Fibroblast of skin of left biceps (primary cell): ENCODE data around the gene PDE4A.
"Not testable (repeated sequence)": the region's sequence is repeated elsewhere in the genome, so short reads cannot be mapped to it uniquely, and the experiment has no call there.

Experiments
- DNase-seq, 2 experiments: peaks; one replicate each; pipeline ENCODE4 v3.0.0-alpha.2; 2013; ENCODE audit warnings: low read depth in 2 of 2

PDE4A gene

DNA sequence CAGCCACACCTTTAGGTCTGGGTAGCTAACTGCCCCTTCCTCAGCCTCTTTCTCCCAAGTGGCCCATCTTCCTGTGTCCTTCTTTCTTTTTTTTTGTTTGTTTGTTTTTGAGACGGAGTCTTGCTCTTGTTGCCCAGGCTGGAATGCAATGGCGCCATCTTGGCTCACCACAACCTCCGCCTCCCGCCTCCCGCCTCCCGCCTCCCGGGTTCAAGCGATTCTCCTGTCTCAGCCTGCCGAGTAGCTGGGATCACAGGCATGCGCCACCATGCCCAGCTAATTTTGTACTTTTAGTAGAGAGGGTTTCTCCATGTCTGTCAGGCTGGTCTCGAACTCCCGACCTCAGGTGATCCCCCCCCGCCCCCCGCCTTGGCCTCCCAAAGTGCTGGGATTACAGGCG lies 41.7 kb downstream of the PDE4A start:
- not testable (repeated sequence) for DNase-seq

DNA sequence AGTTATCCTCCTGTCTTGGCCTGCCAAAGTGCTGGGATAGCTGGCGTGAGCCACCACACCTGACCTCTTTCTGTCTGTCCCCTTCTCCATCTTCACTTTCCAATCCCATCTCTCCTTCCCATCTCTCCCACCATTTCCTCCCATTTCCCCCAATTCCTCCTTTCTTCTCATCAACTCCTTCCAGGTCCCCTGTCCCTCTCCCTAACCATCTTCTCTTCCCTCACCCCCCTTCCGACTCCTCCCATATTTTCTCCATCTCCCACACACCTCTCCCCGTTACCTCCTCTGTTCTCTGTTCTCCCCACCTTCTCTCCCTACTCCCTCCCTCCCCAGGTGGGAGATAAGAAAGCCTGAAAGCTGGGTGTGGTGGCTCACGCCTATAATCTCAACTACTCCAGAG lies 42.2 kb downstream of the PDE4A start:
- DNase-seq = no peak

DNA sequence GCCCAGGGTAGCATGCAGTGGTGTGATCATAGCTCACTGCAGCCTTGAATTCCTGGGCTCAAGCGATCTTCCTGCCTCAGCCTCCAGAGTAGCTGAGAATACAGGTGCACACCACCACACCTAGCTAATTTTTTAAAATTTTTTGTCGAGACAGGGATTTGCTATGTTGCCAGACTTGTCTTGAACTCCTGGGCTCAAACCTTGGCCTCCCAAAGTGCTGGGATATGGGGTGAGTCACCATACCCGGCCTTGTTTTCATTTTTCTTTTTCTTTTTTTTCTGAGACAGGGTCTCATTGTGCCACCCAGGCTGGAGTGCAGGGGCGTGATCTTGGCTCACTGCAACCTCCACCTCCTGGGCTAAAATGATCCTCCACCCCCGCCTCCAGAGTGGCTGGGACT lies 44.1 kb downstream of the PDE4A start:
- DNase-seq = no peak

DNA sequence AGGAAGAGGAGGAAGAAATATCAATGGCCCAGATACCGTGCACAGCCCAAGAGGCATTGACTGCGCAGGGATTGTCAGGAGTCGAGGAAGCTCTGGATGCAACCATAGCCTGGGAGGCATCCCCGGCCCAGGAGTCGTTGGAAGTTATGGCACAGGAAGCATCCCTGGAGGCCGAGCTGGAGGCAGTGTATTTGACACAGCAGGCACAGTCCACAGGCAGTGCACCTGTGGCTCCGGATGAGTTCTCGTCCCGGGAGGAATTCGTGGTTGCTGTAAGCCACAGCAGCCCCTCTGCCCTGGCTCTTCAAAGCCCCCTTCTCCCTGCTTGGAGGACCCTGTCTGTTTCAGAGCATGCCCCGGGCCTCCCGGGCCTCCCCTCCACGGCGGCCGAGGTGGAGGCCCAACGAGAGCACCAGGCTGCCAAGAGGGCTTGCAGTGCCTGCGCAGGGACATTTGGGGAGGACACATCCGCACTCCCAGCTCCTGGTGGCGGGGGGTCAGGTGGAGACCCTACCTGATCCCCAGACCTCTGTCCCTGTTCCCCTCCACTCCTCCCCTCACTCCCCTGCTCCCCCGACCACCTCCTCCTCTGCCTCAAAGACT lies 46.9 kb downstream of the PDE4A start:
- no peak for DNase-seq

DNA sequence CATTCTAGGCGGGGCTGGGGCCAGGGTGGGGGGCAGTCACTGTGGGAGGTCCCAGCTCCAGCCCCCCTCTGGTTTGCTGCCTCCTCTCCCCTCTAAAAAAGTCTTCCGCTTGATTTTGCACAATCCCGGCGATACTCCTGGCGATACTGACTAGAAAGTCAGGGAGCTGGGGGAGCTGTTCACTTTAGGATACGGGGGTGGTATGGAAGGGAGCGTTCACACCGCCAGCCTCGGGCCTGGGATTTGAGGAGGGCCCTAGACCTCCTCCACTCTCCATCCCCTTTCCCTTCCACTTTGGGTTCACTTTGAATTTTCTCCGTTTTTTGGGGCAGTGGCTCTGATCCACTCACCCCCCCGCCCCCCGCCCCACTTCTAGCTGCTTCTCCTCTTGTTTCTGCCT lies 47.8 kb downstream of the PDE4A start:
- DNase-seq = no peak

DNA sequence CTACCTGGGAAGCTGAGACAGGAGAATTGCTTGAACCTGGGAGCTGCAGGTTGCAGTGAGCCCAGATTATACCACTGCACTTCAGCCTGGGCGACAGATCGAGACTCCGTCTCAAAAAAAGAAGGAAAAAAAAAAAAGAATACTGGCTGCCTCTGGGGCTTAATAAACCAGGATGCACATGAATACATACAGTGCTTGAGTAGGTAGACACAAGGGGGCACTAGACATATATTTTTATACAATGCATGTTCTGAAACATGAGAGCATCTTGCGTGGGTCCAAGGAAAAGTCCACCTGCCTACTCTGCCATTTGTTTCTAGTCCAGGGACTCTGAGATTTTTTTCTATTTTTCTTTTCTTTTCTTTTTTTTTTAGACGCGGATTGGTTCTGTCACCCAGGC lies 51.6 kb downstream of the PDE4A start:
- no peak for DNase-seq

DNA sequence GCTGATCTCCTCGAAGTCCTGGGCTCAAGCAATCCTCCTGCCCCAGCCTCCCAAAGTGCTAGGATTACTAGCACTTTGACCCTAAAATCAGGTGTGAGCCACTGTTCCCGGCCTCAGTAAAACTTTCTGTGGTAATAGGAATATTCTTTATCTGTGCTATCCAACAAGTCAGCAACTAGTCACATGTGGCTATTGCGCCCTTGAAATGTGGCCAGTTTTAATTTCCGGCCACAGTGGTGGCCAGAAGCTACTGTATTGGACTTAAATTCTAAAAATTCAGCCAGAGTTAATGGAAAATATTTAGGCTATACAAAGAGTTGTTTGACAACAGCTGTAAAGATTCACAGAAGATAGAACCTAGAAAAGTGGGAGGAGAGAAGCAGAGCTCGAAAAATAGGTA lies 52.9 kb downstream of the PDE4A start:
- DNase-seq = no peak

DNA sequence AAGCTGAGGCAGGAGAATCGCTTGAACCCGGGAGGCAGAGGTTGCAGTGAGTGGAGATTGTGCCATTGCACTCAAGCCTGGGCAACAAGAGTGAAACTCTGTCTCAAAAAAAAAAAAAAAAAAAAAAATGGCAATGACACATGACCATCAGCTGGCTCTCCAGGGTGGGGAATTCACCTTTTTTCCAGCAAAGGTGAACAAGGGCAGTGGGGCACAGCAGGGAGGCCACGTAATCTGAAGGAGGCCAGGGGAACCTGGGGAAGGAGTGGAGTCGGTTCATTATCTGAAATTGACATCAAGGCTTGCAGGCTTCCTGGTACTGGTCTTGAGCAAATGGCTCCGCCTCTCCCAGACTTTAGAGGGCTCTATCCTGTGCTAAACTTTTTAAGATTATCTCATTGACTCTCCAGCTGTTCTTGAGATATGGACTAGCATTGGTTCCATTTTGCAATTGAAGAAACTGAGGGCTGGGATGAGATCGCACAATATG lies 54.7 kb downstream of the PDE4A start:
- DNase-seq = no peak

DNA sequence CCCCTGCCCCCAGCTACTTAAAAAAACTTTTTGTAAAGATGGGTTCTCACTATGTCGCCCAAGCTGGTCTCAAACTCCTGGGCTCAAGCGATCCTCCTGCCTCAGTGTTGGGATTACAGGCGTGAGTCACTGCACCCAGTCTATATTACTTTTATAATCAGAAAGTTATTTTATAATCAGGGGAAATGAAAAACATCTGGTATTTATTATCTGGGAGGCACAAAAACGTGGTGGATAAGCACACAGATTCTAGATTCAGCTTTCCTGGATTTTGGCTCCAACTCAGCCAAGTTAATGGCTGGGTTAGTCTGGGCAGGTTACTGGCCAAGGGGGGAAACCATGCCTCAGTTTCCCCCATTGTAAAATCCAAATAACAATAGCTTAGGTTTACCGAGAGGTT lies 58.1 kb downstream of the PDE4A start:
- no peak for DNase-seq

DNA sequence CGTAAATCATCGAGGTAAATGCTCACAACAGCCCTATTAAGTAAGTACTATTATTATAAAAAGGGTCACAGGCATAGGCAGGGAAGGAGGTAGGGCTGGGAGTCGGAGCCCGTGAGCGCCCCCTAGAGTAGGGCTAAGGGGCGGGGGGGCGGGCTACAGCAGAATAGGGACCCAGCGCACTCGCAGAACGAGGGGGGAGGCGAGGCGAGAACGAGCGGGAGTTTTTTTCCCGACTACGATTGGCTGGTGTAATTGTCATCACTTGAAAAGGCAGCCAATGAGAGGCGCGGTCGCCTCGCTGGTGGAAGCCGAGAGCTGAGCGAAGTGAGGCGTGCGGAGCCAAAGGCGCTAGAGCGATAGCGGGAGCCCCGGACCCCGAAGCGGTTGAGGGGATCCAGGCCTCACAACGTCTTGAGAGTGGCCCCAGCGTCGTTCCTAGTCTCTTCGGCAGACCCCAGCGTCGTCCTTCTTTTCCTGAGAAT lies 58.6 kb downstream of the PDE4A start:
- peak; percentile 66 to 67 for DNase-seq

DNA sequence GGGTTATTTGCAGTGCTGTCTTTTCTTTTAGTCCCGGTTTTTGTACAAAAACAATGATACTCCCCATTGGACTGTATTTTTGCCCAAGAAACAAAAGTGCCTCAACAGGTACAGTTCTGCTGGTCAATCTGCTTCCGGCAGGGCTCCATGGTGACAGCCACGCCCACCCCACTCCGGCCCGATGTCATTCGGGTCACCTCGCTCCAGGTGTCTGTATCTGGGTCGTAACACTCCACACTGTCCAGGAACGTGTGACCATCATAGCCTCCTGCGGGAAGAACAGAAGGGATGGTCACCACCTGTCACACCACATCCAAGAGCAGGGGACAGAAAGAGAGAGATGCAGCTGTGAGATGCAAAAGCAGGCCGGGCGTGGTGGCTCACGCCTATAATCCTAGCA lies 66.2 kb downstream of the PDE4A start:
- no peak for DNase-seq

DNA sequence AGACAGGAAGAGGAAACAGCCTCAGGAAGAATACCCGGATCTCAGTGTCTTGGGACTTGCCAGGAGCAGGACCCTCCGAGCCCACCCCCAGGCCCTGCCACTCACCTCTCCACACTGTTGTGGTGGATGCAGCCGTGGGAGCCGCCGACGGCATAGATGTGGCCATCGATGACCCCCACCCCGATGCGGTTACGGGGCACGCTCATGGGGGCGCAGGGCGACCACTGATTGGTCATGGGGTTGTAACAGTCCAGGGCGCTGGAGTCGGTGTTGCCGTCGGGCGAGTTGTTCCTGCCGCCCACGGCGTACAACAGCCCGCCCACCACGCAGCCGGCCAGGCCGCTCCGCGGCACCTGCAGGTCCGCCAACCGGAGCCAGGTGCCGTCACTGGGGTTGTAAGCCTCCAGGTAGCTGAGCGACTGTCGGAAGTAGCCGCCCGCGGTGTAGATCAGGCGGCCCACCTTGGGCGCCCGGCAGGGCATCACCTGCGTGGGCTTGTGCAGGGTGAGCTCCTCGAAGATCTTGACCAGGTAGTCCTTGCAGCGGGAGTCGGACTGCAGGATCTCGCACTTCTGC lies 71.2 kb downstream of the PDE4A start:
- no peak for DNase-seq

DNA sequence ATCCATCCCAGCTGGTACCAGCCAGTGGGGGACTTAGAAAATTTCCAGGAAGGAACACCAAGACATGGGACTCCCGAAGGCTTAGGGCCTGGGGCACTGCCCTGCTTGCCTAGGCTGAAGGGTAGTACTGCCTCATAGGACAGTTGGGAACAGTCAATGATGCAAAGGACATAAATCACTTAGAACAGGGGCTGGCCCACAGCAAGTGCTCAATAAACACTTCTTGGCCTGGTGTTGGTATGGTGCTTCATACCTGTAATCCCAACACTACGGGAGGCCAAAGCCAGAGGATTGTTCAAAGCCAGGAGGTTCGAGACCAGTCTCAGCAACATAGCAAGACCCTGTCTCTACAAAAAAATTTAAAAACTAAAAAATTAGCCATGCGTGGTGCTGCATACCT lies 77.0 kb downstream of the PDE4A start:
- no peak for DNase-seq

DNA sequence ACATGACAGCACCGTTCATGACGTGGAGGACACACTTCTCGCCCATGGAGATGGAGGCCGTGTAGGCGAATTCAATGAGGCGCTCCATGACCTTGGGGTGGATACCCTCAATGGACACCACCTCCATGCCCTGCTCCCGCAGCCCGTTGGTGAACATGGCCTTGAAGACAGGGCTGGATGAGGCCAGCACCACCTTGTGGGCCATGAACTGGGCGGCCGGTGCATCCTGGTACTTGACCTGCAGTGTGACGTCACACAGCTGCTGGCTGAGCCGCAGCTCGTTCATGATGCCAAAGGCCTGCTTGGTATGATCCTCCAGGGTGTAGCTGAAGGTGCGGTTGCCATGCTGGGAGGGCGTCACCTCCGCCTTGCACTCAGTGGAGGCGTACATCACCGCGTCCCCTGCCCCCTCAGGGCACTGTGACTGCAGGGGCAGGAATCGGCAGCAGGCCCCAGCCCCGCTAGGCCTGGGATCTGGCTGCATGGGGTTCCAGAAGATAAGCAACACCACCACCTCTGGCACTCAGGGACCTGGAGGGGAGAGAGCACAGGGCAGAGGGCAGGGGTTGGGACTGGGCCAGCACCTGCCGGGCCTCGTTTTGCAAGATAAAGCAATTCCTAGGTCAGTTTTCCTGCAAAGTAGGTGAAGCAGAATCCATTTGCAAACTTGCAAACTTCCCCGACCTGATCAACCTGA lies 79.4 kb downstream of the PDE4A start:
- DNase-seq = no peak

DNA sequence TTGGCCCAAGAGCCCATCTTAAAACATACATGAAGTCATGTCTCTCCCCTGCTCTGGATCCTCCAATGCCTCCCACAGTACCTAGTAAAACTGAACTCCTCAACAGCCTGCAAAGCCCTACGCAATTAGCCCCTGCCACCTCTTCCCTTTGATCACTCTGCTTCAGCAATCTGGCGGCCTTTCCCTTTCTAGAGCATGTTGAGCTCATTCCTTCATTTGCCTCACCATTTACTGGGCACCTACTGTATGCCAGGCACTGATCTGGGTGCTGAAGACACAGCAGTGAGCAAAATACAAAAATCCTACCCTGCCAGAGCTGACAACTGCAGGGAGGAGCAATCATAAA lies 79.9 kb downstream of the PDE4A start:
- DNase-seq = no peak

DNA sequence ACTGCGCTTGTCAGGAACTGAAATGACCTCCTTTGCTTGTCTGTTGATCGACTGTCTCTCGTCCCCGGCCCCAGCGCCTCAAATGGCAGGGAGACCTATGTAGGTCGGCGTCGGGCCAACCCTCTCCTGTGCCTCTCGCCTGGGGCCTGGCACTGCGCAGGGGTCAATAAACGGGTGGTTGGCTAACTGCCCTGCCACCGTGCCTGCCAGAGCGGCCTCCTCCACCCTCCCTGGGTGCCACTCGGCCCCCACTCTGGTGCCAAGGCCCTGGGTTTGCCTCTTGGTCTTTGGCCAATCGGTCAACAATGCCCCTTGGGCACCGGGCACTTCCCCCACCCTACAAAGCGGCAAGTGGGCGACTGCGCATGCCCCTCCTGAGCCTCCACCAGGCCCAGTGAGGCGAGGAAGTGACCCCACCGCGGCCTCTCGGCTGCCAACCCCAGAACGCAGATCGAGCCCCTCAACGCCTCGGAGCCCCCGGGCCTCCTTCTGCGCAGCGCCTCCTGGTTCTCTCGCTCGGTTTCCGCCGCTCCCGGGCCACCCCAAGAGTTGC lies 81.7 kb downstream of the PDE4A start:
- no peak for DNase-seq

DNA sequence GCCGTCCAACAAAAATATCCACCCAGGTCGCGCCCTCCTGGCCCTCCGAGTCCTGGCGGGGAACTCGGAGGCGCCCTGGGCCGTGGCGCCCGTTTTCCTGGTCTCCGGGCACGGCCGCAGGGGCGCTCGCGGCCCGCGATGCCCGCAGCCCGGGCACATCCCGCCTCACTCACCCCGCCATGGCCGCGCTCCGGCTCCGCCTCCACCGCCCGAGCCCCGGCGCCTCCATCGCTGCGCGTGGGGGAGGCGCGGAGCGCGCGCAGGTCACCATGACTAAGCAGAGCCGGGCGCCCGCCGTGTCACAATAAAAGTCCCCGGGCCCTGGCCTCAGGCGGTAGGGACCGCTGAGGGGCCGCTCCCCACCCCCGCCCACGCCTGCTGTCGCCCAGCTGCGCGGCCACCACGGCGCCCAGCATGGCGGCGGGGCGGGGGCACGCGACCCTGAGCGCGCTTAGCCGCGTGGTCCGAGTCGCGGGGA lies 82.2 kb downstream of the PDE4A start:
- peak; percentile 72 to 73 for DNase-seq

DNA sequence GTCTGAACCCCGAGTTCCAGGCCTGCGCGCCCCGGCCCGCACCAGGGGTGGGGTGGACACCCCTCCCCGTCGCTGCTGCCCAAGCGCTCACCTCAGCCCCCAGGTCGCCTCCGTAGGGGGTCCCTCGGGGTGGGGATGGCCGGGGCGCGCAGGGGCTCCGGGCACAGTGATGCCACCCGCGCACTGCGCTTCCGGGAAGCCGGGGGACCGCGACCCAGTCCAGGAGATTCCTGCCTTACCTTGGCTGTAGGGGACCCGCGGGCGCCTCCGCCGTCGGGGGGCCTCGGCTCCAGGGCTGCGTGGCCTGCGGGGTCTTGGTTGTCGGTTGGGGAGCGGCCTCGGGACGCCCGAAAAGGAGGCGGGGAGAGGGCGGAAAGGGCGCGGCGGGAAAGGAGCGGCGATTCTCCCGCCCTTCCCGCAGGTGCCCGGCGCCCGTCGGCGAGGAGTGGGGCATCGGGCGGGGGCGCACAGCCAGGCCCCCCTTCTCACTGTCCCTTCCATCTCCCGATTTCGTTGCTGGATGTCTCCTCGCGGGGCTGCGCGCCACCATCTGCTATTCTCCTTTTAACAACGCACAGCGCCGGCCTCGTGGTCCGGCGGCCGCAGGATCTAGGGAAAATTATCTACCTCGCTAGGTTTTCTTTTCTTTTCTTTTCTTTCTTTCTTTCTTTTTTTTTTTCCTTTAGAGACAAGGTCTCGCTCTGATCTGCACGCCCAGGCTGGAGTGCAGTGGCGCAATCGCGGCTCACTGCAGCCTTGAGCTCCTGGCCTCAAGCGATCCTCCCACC lies 82.9 kb downstream of the PDE4A start, which contains the start of gene KEAP1:
TSS of gene KEAP1 (minus strand) at position 355 of the 788 bp plus-strand sequence. CDS start 3,323 bp downstream, outside the sequence.
- no peak for DNase-seq

DNA sequence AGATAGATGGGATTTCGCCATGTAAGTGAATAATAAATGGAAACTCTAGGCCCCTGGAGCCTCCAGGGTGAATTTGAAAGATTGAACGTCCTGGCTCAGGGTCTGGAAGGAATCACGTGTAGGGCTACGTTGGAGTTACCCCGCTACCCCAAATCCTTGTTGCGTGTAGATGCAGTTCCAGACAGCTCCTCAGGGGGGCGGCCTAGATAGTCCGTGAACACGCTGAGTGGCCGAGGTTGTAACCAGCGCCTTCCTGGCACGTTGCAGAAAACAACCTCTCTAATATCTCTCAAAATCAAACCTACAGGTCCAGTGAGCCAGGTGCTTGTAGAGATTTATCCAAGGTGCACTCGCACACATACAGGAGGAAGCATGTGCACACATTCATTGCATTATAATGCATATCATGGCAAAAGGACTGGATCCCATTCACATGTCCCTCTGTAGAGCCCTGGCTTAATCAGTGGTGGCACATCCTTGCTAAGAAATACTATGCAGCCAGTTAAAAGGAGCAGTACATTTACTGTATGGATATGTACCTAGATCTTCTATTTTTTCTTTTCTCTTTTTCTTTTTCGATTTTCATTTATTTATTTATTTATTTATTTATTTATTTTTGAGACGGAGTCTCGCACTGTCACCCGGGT lies 85.4 kb downstream of the PDE4A start:
- DNase-seq = no peak

DNA sequence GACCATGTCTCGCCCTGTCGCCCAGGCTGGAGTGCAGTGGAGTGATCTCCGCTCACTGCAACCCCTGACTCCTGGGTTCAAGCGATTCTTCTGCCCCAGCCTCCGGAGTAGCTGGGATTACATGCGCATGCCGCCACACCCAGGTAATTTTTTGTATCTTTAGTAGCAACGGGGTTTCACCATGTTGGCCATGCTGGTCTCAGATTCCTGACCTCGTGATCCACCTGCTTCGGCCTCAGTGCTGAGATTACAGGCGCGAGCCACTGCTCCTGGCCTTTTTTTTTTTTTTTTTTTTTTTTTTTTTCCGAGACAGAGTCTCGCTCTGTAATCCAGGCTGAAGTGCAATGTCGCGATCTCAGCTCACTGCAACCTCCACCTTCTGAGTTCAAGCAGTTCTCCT lies 87.7 kb downstream of the PDE4A start:
- no peak for DNase-seq

DNA sequence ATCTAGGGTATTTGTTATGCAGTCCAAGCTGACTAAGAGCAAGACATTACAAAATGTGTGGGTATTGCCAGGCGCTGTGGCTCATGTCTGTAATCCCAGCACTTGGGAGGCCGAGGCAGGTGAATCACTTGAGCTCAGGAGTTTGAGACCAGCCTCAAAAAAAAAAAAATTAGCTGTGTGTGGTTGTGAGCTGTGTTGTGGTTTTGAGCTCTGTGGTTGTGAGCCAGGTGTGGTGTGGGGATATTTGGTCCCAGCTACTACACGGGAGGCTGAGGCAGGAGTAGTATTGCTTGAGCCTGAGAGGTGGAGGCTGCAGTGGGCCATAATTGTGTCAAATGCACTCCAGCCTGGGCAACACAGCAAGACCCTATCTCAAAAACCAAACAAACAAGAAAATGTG lies 88.4 kb downstream of the PDE4A start:
- DNase-seq = no peak
